DND-41 (cell line): Measurements from ENCODE around the gene EPHX1.

ENCODE experiments used
- ATAC-seq: fragments of 200-7000 bp; cut with Tn5 transposase; 3 replicates; pipeline ENCODE4 v1.9.1; 2021; ENCODE audit warnings: low read depth; ENCODE audit not compliant: insufficient read depth
- DNase-seq: peaks from one replicate; pipeline ENCODE4 v3.0.0-alpha.2; 2020
- H2AFZ ChIP-seq: 2 replicates; pipeline ENCODE4 v1.6.0; 2012; ENCODE audit warnings: low read depth, low read length
- H3K27ac ChIP-seq: 2 replicates; pipeline ENCODE4 v1.5.1; 2012; ENCODE audit warnings: low read length, inconsistent platforms
- H3K27me3 ChIP-seq: fragments of 200-600 bp; sonication (generic); 2 replicates; pipeline ENCODE4 v1.6.0; 2012; ENCODE audit warnings: low read length, mild to moderate bottlenecking, inconsistent platforms; ENCODE audit not compliant: insufficient read depth, poor library complexity
- H3K36me3 ChIP-seq: 2 replicates; pipeline ENCODE4 v1.5.1; 2012; ENCODE audit warnings: low read length, inconsistent platforms; ENCODE audit not compliant: insufficient read depth
- H3K4me1 ChIP-seq: 2 replicates; pipeline ENCODE4 v1.5.1; 2012; ENCODE audit warnings: mild to moderate bottlenecking, low read length; ENCODE audit not compliant: insufficient read depth
- H3K4me2 ChIP-seq: 2 replicates; pipeline ENCODE4 v1.6.0; 2012; ENCODE audit warnings: mild to moderate bottlenecking, moderate library complexity, low read length, inconsistent platforms; ENCODE audit not compliant: insufficient read depth
- H3K4me3 ChIP-seq, 2 experiments: fragments of 200-600 bp in 1 of 2; shearing (Covaris generic) in 1 of 2; 2 replicates each; pipeline ENCODE4 v1.5.1; 2012 to 2016; ENCODE audit warnings: inconsistent platforms in 2 of 2, low read length in 2 of 2, mild to moderate bottlenecking in 2 of 2, low read depth in 1 of 2, moderate library complexity in 1 of 2
- H3K79me2 ChIP-seq: 2 replicates; pipeline ENCODE4 v1.6.0; 2012; ENCODE audit warnings: low read length, inconsistent platforms; ENCODE audit not compliant: insufficient read depth
- H3K9ac ChIP-seq: 2 replicates; pipeline ENCODE4 v1.6.0; 2012; ENCODE audit warnings: low read depth, mild to moderate bottlenecking, inconsistent platforms, low read length, moderate library complexity
- H3K9me3 ChIP-seq: 2 replicates; pipeline ENCODE4 v1.5.1; 2012; ENCODE audit warnings: low read length, moderate library complexity, mild to moderate bottlenecking, inconsistent platforms; ENCODE audit not compliant: insufficient read depth, severe bottlenecking
- H4K20me1 ChIP-seq: 2 replicates; pipeline ENCODE4 v1.6.0; 2012; ENCODE audit warnings: low read length; ENCODE audit not compliant: insufficient read depth
- EZH2 ChIP-seq: IDR thresholded peaks from 3 replicates; pipeline ENCODE4 v1.6.1; 2012; ENCODE audit warnings: borderline replicate concordance, low read depth, mild to moderate bottlenecking, moderate library complexity, low read length, inconsistent platforms; ENCODE audit not compliant: severe bottlenecking
- TF ChIP-seq, protein P1 (sequence below): IDR thresholded peaks from 2 replicates; pipeline ENCODE4 v1.5.1; 2012; ENCODE audit warnings: borderline replicate concordance, low read length, moderate library complexity, mild to moderate bottlenecking; ENCODE audit not compliant: poor library complexity, severe bottlenecking; ENCODE audit errors: extremely low read depth

Gene EPHX1

GRCh38 chr1:225817611-225818061 is 7.7 kb downstream of the EPHX1 start:
- no peak overlapping the region for H3K27ac ChIP-seq
- H3K4me3 ChIP-seq, result no peak overlapping the region
- H2AFZ ChIP-seq, result no peak overlapping the region

GRCh38 chr1:225818229-225818628 is 8.3 kb downstream of the EPHX1 start:
- Histone ChIP-seq H3K27me3 (no peaks in the 10 kb centered on the region), H3K9me3 (no peaks in the 10 kb centered on the region), H4K20me1 (0 out of 2 replicates have a peak, but pooled peaks cover 3% of the 10 kb centered on the region), H3K9ac (no peak overlapping the region), H3K4me3 (no peak overlapping the region), H3K36me3 (no peaks in the 10 kb centered on the region), H3K4me1 (no peaks in the 10 kb centered on the region), H3K27ac (no peak overlapping the region), H3K79me2 (no peaks in the 10 kb centered on the region), H2AFZ (no peak overlapping the region), H3K4me2 (no peak overlapping the region)
- ATAC-seq, result no peak
- TF ChIP-seq, protein P1, sequence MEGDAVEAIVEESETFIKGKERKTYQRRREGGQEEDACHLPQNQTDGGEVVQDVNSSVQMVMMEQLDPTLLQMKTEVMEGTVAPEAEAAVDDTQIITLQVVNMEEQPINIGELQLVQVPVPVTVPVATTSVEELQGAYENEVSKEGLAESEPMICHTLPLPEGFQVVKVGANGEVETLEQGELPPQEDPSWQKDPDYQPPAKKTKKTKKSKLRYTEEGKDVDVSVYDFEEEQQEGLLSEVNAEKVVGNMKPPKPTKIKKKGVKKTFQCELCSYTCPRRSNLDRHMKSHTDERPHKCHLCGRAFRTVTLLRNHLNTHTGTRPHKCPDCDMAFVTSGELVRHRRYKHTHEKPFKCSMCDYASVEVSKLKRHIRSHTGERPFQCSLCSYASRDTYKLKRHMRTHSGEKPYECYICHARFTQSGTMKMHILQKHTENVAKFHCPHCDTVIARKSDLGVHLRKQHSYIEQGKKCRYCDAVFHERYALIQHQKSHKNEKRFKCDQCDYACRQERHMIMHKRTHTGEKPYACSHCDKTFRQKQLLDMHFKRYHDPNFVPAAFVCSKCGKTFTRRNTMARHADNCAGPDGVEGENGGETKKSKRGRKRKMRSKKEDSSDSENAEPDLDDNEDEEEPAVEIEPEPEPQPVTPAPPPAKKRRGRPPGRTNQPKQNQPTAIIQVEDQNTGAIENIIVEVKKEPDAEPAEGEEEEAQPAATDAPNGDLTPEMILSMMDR, result no peak
- TF ChIP-seq EZH2, result no peak
- no peak for DNase-seq

More at GRCh38 chr1:225817611-225818061, 7.7 kb downstream of the EPHX1 start:
- H3K27me3 ChIP-seq, result no peaks in the 10 kb centered on the region
- no peaks in the 10 kb centered on the region for H3K4me1 ChIP-seq
- DNase-seq, result no peak
- TF ChIP-seq, protein P1, result no peak
- TF ChIP-seq EZH2, result no peak
- ATAC-seq, result 0 out of 3 replicates have a peak, but pooled peaks have one; percentile 22
- H4K20me1 ChIP-seq, result 0 out of 2 replicates have a peak, but pooled peaks cover 3% of the 10 kb centered on the region
- no peaks in the 10 kb centered on the region for H3K9me3 ChIP-seq
- no peak overlapping the region for H3K4me2 ChIP-seq
- H3K79me2 ChIP-seq, result no peaks in the 10 kb centered on the region
- no peak overlapping the region for H3K9ac ChIP-seq
- H3K36me3 ChIP-seq, result no peaks in the 10 kb centered on the region

GRCh38 chr1:225819346-225820192 is 9.6 kb downstream of the EPHX1 start:
- Histone ChIP-seq H3K27ac (no peak overlapping the region), H3K4me2 (no peak overlapping the region), H3K9ac (no peak overlapping the region), H3K36me3 (no peaks in the 10 kb centered on the region), H3K27me3 (no peaks in the 10 kb centered on the region), H4K20me1 (0 out of 2 replicates have a peak, but pooled peaks cover 1% of the 10 kb centered on the region), H2AFZ (no peak overlapping the region), H3K79me2 (no peaks in the 10 kb centered on the region), H3K4me1 (no peaks in the 10 kb centered on the region), H3K4me3 (no peak overlapping the region), H3K9me3 (no peaks in the 10 kb centered on the region)
- no peak for DNase-seq
- TF ChIP-seq, protein P1, result no peak
- TF ChIP-seq EZH2, result no peak
- no peak for ATAC-seq
